ENCODE data around the gene RTN1. TPM values are rescaled to one million over a fixed set of nuclear protein-coding genes. Genes with fewer than 3 reads are reported as not detected.

Gene RTN1
- polyA plus RNA-seq, 2 of the 4 experiments (the other 2 are of a cell fraction), result 0.09 TPM; not detected in 1

GRCh38 chr14:59844186-59844812 is 26.3 kb downstream of the RTN1 start:
- no peaks in the 10 kb centered on the region for H3K4me1 ChIP-seq
- no peak overlapping the region for H3K27ac ChIP-seq
- H3K4me3 ChIP-seq, result no peak overlapping the region
- POLR2A ChIA-PET, result no interaction called here
- FAIRE-seq (no peak), ATAC-seq (no peak), DNase-seq (ENCODE audit: low read depth in 1 of 2, low spot score in 1 of 2) (no peak)
- TF ChIP-seq HOXA7 (CRISPR knock-in tag; IDR thresholded peaks at IDR 0.05), result no peak
- no peak for TF ChIP-seq HMGXB4 (CRISPR knock-in tag; IDR thresholded peaks at IDR 0.05; ENCODE audit: borderline replicate concordance)
- no peak for TF ChIP-seq RARB (CRISPR knock-in tag; IDR thresholded peaks at IDR 0.05)
- TF ChIP-seq HDAC2 (IDR thresholded peaks at IDR 0.05), result no peak
- TF ChIP-seq PHF8 (IDR thresholded peaks at IDR 0.05; ENCODE audit: borderline replicate concordance, low read depth), result no peak
- no peak for TF ChIP-seq NFE2L2 (conservative IDR thresholded peaks at IDR 0.05; ENCODE audit: low read length)
- no peak for TF ChIP-seq MAZ (IDR thresholded peaks at IDR 0.05; ENCODE audit: borderline replicate concordance, low read depth, low read length)
- no peak for TF ChIP-seq USF2 (IDR thresholded peaks at IDR 0.05)
- no peak for TF ChIP-seq E2F6 (IDR thresholded peaks at IDR 0.05; ENCODE audit: borderline replicate concordance, low read depth)
- TF ChIP-seq RNF2 (IDR thresholded peaks at IDR 0.05; ENCODE audit: borderline replicate concordance, low read depth), result no peak
- no peak overlapping the region for H3K4me2 ChIP-seq
- WGBS (ENCODE audit: missing lambda C conversion rate), result 39% methylated on average over 8 of the region's 8 CpGs
- H3K9me3 ChIP-seq, result no peaks in the 10 kb centered on the region
- CTCF ChIA-PET, result interaction anchor here (0.6 kb wide), 1 partner anchor 12 kb away, joined by 3 read pairs; no protein-coding TSS in a partner anchor

- no peak overlapping the region for H3K27ac ChIP-seq
- H3K4me1 ChIP-seq, result no peaks in the 10 kb centered on the region
- WGBS (ENCODE audit: missing lambda C conversion rate), result 7% methylated on average over 3 of the region's 3 CpGs
- DNase-seq (ENCODE audit: low read depth in 1 of 2, low spot score in 1 of 2), result no peak
- ChIA-PET POLR2A (no interaction called here), CTCF (no interaction called here)
- no peak overlapping the region for H3K4me3 ChIP-seq
- FAIRE-seq, result no peak
- H3K9me3 ChIP-seq, result no peaks in the 10 kb centered on the region
- H3K4me2 ChIP-seq, result no peak overlapping the region
- TF ChIP-seq ELK1 (IDR thresholded peaks at IDR 0.05; ENCODE audit: low read depth, low read length) (no peak), PBX3 (IDR thresholded peaks at IDR 0.05) (no peak), BHLHE40 (IDR thresholded peaks at IDR 0.05; ENCODE audit: low read depth, low read length) (no peak), JUNB (IDR thresholded peaks at IDR 0.05) (no peak), JUN (IDR thresholded peaks at IDR 0.05) (no peak), HMGXB4 (CRISPR knock-in tag; IDR thresholded peaks at IDR 0.05; ENCODE audit: borderline replicate concordance) (no peak), SREBF2 (IDR thresholded peaks at IDR 0.05) (no peak), POLR2AphosphoS2 (conservative IDR thresholded peaks at IDR 0.05; ENCODE audit: low read length) (no peak), CHD4 (IDR thresholded peaks at IDR 0.05; ENCODE audit: borderline replicate concordance) (no peak), PHF8 (IDR thresholded peaks at IDR 0.05; ENCODE audit: borderline replicate concordance, low read depth) (no peak), CBX8 (IDR thresholded peaks at IDR 0.05) (no peak), MAFK (IDR thresholded peaks at IDR 0.05; ENCODE audit: partially characterized antibody) (no peak), E2F6 (IDR thresholded peaks at IDR 0.05; ENCODE audit: borderline replicate concordance, low read depth) (no peak), FOSB (CRISPR knock-in tag; IDR thresholded peaks at IDR 0.05) (no peak), HOXB5 (CRISPR knock-in tag; IDR thresholded peaks at IDR 0.05) (no peak), NPAS2 (CRISPR knock-in tag; IDR thresholded peaks at IDR 0.05; ENCODE audit: borderline replicate concordance) (no peak), SMC3 (IDR thresholded peaks at IDR 0.05) (no peak)
- ATAC-seq, result no peak
Measured at GRCh38 chr14:59836116-59836515, 34.5 kb downstream of the RTN1 start.
